ENCODE data around the gene TWNK. TPM values are rescaled to one million over a fixed set of nuclear protein-coding genes. Genes with fewer than 3 reads are reported as not detected.
"Not testable (repeated sequence)": the region's sequence is repeated elsewhere in the genome, so short reads cannot be mapped to it uniquely, and the experiment has no call there.

TWNK gene
- total RNA-seq, 2 donors from 2014 or later = 1.8 to 2.3 TPM

- WGBS, 2 donors = 0% methylated on average over 18 to 38 of the region's 38 CpGs
- Histone ChIP-seq H3K9me3 (no peaks in the 10 kb centered on the region), H3K36me3 (replicated peaks in 1 of 2; ENCODE audit: insufficient read depth in 1 of 2, low read depth in 2 of 2) (peaks cover 0 to 3% of the 10 kb centered on the region in 2 donors), H3K27ac (peak within 1 kb of the TSS; percentile 74 to 97 (median 87)), H3K4me3 (peak within 1 kb of the TSS; percentile 26 to 52), H3K27me3 (no peaks in the 10 kb centered on the region), H3K4me1 (peaks cover 35% of the 10 kb centered on the region)
- ATAC-seq (peak; percentile 94), DNase-seq (peak; percentile 97 to 98 (median 98))
- intact Hi-C loops (cut with DNase I) = no loop called here
- TF ChIP-seq POLR2A (IDR thresholded peaks at IDR 0.05) (peak; percentile 18 to 56 (median 54)), CTCF (IDR thresholded peaks at IDR 0.05) (peak in 1 of 7 experiments; percentile 0)
Observed at GRCh38 chr10:101031128-101031795, 43.9 kb downstream of the TWNK start, which contains the start of the genes PDZD7 and SFXN3. Gene PDZD7 (minus strand): TSS chr10:101031129. CDS start chr10:101030219, 910 bp downstream. Gene SFXN3 (plus strand): TSS chr10:101031234. CDS start chr10:101034695, 3,461 bp downstream.

- DNase-seq (peak; percentile 62 to 75 (median 70)), ATAC-seq (peak; percentile 49)
- Histone ChIP-seq H3K27ac (peak overlapping the region; percentile 74 to 97 (median 87)), H3K4me1 (peaks cover 35% of the 10 kb centered on the region), H3K36me3 (replicated peaks in 1 of 2; ENCODE audit: insufficient read depth in 1 of 2, low read depth in 2 of 2) (peaks cover 0 to 6% of the 10 kb centered on the region in 2 donors), H3K9me3 (no peaks in the 10 kb centered on the region), H3K27me3 (no peaks in the 10 kb centered on the region), H3K4me3 (peak overlapping the region; percentile 26 to 52)
- intact Hi-C loops (cut with DNase I) = no loop called here
- 0% methylated on average over 23 to 47 of the region's 47 CpGs for WGBS, 2 donors
- no peak for TF ChIP-seq POLR2A (IDR thresholded peaks at IDR 0.05)
- no peak for TF ChIP-seq CTCF (IDR thresholded peaks at IDR 0.05)
Observed at GRCh38 chr10:101031796-101032636, 44.7 kb downstream of the TWNK start.

GRCh38 chr10:101032637-101033224 lies 45.4 kb downstream of the TWNK start:
- H3K9me3 ChIP-seq = no peaks in the 10 kb centered on the region
- ATAC-seq = peak; percentile 33
- peak overlapping the region; percentile 74 to 97 (median 87) for H3K27ac ChIP-seq
- peaks cover 0 to 8% of the 10 kb centered on the region in 2 donors for H3K36me3 ChIP-seq (replicated peaks in 1 of 2; ENCODE audit: insufficient read depth in 1 of 2, low read depth in 2 of 2)
- peak; percentile 45 to 75 (median 60) for DNase-seq
- no peak for TF ChIP-seq CTCF (IDR thresholded peaks at IDR 0.05)
- peak; percentile 38 to 71 (median 69) for TF ChIP-seq POLR2A (IDR thresholded peaks at IDR 0.05)
- peak overlapping the region in 1 of 2 donors; percentile 52 for H3K4me3 ChIP-seq
- intact Hi-C loops (cut with DNase I) = no loop called here
- no peaks in the 10 kb centered on the region for H3K27me3 ChIP-seq
- peaks cover 35% of the 10 kb centered on the region for H3K4me1 ChIP-seq
- WGBS, 2 donors = 19 to 25% methylated on average over 5 to 6 of the region's 6 CpGs

- TF ChIP-seq CTCF (IDR thresholded peaks at IDR 0.05) (no peak), POLR2A (IDR thresholded peaks at IDR 0.05) (no peak)
- WGBS, 2 donors = 47 to 59% methylated on average over 3 of the region's 3 CpGs
Observed at GRCh38 chr10:101033276-101033675, 45.9 kb downstream of the TWNK start.

GRCh38 chr10:101034404-101034803 lies 47.1 kb downstream of the TWNK start:
- H3K27ac ChIP-seq; H3K9me3 ChIP-seq; ATAC-seq; DNase-seq; H3K4me3 ChIP-seq; intact Hi-C loops (cut with DNase I); H3K27me3 ChIP-seq; H3K36me3 ChIP-seq (replicated peaks in 1 of 2; ENCODE audit: insufficient read depth in 1 of 2, low read depth in 2 of 2): not testable (repeated sequence)
- H3K4me1 ChIP-seq = peaks cover 35% of the 10 kb centered on the region
- WGBS, 2 donors = 81 to 90% methylated on average over 4 of the region's 4 CpGs

More at GRCh38 chr10:101033276-101033675, 45.9 kb downstream of the TWNK start:
- H3K27ac ChIP-seq = peak overlapping the region; percentile 74 to 97 (median 87)
- no peaks in the 10 kb centered on the region for H3K9me3 ChIP-seq
- H3K36me3 ChIP-seq (replicated peaks in 1 of 2; ENCODE audit: insufficient read depth in 1 of 2, low read depth in 2 of 2) = peaks cover 0 to 8% of the 10 kb centered on the region in 2 donors
- ATAC-seq = no peak
- intact Hi-C loops (cut with DNase I) = no loop called here
- H3K27me3 ChIP-seq = no peaks in the 10 kb centered on the region
- peaks cover 35% of the 10 kb centered on the region for H3K4me1 ChIP-seq
- DNase-seq = no peak
- no peak overlapping the region for H3K4me3 ChIP-seq
